SK-N-SH (cell line): ENCODE data around the gene ZNF507. TPM values are rescaled to one million over a fixed set of nuclear protein-coding genes. Genes with fewer than 3 reads are reported as not detected.

Experiments used
- CTCF ChIA-PET: fragments of 300-600, 350-600 bp; formaldehyde crosslinking; extraction: SDS; loops from one replicate; lab custom pipeline; 2021; lab: Yijun Ruan, JAX
- POLR2A ChIA-PET: fragments of 350-600 bp; sonication (Branson Sonifier 250); formaldehyde crosslinking; extraction: SDS; loops from one replicate; lab custom pipeline; 2020; ENCODE audit warnings: antibody characterized with exemption, inconsistent platforms; lab: Yijun Ruan, JAX
- DNase-seq: peaks from one replicate; pipeline ENCODE4 v3.0.0; 2012
- H2AFZ ChIP-seq: fragments of 200-600 bp; sonication (generic); 2 replicates; pipeline ENCODE4 v1.8.1; 2016; ENCODE audit warnings: antibody characterized with exemption, mild to moderate bottlenecking, low read depth
- H3F3A ChIP-seq: fragments of 200-600 bp; sonication (generic); replicated peaks from 2 replicates; pipeline ENCODE3; 2016; ENCODE audit warnings: antibody characterized with exemption, mild to moderate bottlenecking; ENCODE audit not compliant: insufficient read depth
- H3K27ac ChIP-seq, 2 experiments: fragments of 200-500 bp in 1 of 2; fragments of 200-600 bp in 1 of 2; sonication (Bioruptor generic) in 1 of 2; sonication (generic), shearing (Covaris generic) in 1 of 2; 2 replicates each; pipeline versions ENCODE4 v1.5.1 to v1.6.1; 2014 to 2016; ENCODE audit warnings: low read depth in 2 of 2, inconsistent platforms in 1 of 2, low read length in 1 of 2, mild to moderate bottlenecking in 1 of 2, mixed read lengths in 1 of 2
- H3K27me3 ChIP-seq: fragments of 200-600 bp; sonication (generic), shearing (Covaris generic); 2 replicates; pipeline ENCODE4 v1.6.1; 2016; ENCODE audit warnings: mixed run types; ENCODE audit not compliant: insufficient read depth
- H3K36me3 ChIP-seq, 2 experiments: fragments of 200-500 bp in 1 of 2; fragments of 200-600 bp in 1 of 2; sonication (Bioruptor generic) in 1 of 2; sonication (generic) in 1 of 2; replicated peaks in 1 of 2; 2 replicates each; pipeline versions ENCODE3 to v1.5.1; 2014 to 2016; ENCODE audit warnings: low read length in 1 of 2, mild to moderate bottlenecking in 1 of 2; ENCODE audit not compliant: insufficient read depth in 2 of 2, control insufficient read depth in 1 of 2
- H3K4me1 ChIP-seq, 2 experiments: fragments of 200-500 bp in 1 of 2; fragments of 200-600 bp in 1 of 2; sonication (Bioruptor generic) in 1 of 2; sonication (generic), shearing (Covaris generic) in 1 of 2; 2 replicates each; pipeline versions ENCODE4 v1.5.1 to v1.6.1; 2014 to 2016; ENCODE audit warnings: low read depth in 1 of 2, low read length in 1 of 2, mixed run types in 1 of 2; ENCODE audit not compliant: insufficient read depth in 2 of 2, control insufficient read depth in 1 of 2
- H3K4me2 ChIP-seq: fragments of 200-600 bp; sonication (generic), shearing (Covaris generic); 2 replicates; pipeline ENCODE4 v1.6.1; 2017; ENCODE audit warnings: mixed run types
- H3K4me3 ChIP-seq, 2 experiments: fragments of 200-500 bp in 1 of 2; fragments of 200-600 bp in 1 of 2; sonication (Bioruptor generic) in 1 of 2; sonication (generic), shearing (Covaris generic) in 1 of 2; 2 replicates each; pipeline versions ENCODE4 v1.5.1 to v1.8.1; 2014 to 2016; ENCODE audit warnings: low read depth in 2 of 2, inconsistent platforms in 1 of 2, low read length in 1 of 2, mild to moderate bottlenecking in 1 of 2, mixed read lengths in 1 of 2, moderate library complexity in 1 of 2
- H3K79me2 ChIP-seq: fragments of 200-600 bp; sonication (generic); 2 replicates; pipeline ENCODE4 v1.8.1; 2017; ENCODE audit warnings: mild to moderate bottlenecking; ENCODE audit not compliant: insufficient read depth
- H3K9ac ChIP-seq: fragments of 200-600 bp; sonication (generic); 2 replicates; pipeline ENCODE4 v1.6.1; 2017; ENCODE audit warnings: mixed run types
- H3K9me2 ChIP-seq: fragments of 200-600 bp; sonication (generic); 2 replicates; pipeline ENCODE4 v1.6.1; 2017; ENCODE audit warnings: mixed run types
- H3K9me3 ChIP-seq: fragments of 200-600 bp; sonication (generic); 2 replicates; pipeline ENCODE4 v1.6.1; 2017; ENCODE audit warnings: mixed run types, mild to moderate bottlenecking, moderate library complexity
- H4K20me1 ChIP-seq: fragments of 200-600 bp; sonication (generic); 2 replicates; pipeline ENCODE4 v1.6.1; 2017; ENCODE audit warnings: mild to moderate bottlenecking, mixed run types; ENCODE audit not compliant: insufficient read depth
- ELF1 ChIP-seq: IDR thresholded peaks from 2 replicates; pipeline ENCODE4 v1.4.0; 2012
- FOXJ3 ChIP-seq: sonication (generic); formaldehyde crosslinking; IDR thresholded peaks from 2 replicates; pipeline ENCODE4 v1.5.1; 2020; ENCODE audit warnings: mild to moderate bottlenecking, missing genetic modification reagents
- FOXM1 ChIP-seq: IDR thresholded peaks from 2 replicates; pipeline ENCODE4 v1.4.0; 2012; ENCODE audit warnings: low read depth, mild to moderate bottlenecking
- GABPA ChIP-seq: IDR thresholded peaks from 2 replicates; pipeline ENCODE4 v1.4.0; 2012; ENCODE audit warnings: low read depth, mild to moderate bottlenecking
- GATA2 ChIP-seq: sonication (generic); formaldehyde crosslinking; IDR thresholded peaks from 2 replicates; pipeline ENCODE4 v1.5.0; 2020; ENCODE audit warnings: mild to moderate bottlenecking, missing genetic modification reagents
- IRF3 ChIP-seq: fragments of 150-350 bp; IDR thresholded peaks from 2 replicates; pipeline ENCODE4 v1.6.1; 2016; ENCODE audit warnings: mild to moderate bottlenecking, low read depth, low read length
- JUND ChIP-seq: IDR thresholded peaks from 2 replicates; pipeline ENCODE4 v1.4.0; 2012
- MEF2A ChIP-seq: IDR thresholded peaks from 2 replicates; pipeline ENCODE4 v1.4.0; 2012; ENCODE audit warnings: low read depth, borderline replicate concordance
- NFIC ChIP-seq: IDR thresholded peaks from 2 replicates; pipeline ENCODE4 v1.4.0; 2012; ENCODE audit warnings: borderline replicate concordance
- POLR2AphosphoS5 ChIP-seq: IDR thresholded peaks from 2 replicates; pipeline ENCODE4 v1.6.1; 2012; ENCODE audit warnings: low read depth, low read length
- RCOR1 ChIP-seq: fragments of 150-350 bp; IDR thresholded peaks from 2 replicates; pipeline ENCODE4 v1.6.1; 2017; ENCODE audit warnings: antibody characterized with exemption, low read length
- RFX5 ChIP-seq: IDR thresholded peaks from 2 replicates; pipeline ENCODE4 v1.6.1; 2012; ENCODE audit warnings: mild to moderate bottlenecking, improper control_type of control experiment, low read length
- RXRA ChIP-seq: IDR thresholded peaks from 2 replicates; pipeline ENCODE4 v1.4.0; 2012; ENCODE audit warnings: low read depth, mild to moderate bottlenecking, borderline replicate concordance
- SMC3 ChIP-seq: IDR thresholded peaks from 2 replicates; pipeline ENCODE4 v1.6.1; 2012; ENCODE audit warnings: low read depth, low read length, improper control_type of control experiment
- TAF1 ChIP-seq: IDR thresholded peaks from 2 replicates; pipeline ENCODE4 v1.6.1; 2012; ENCODE audit warnings: low read depth, mild to moderate bottlenecking, low read length, moderate library complexity, borderline replicate concordance
- USF1 ChIP-seq: IDR thresholded peaks from 2 replicates; pipeline ENCODE4 v1.4.0; 2012; ENCODE audit warnings: low read depth, borderline replicate concordance
- WGBS: methylation state at CpG from one replicate; pipeline ENCODE4 v1.1.6; 2017; ENCODE audit warnings: low lambda C conversion rate; 5-methylcytosine and 5-hydroxymethylcytosine counted together
- polyA plus RNA-seq, 3 experiments: library from polyadenylated mRNA; depleted of rRNA; stranded (reverse); fragments of >200 nt; gene quantifications; 2 replicates each; pipeline ENCODE4 v1.2.3, GENCODE V29; 2012
- TF ChIP-seq, protein P1 (sequence below): IDR thresholded peaks from 2 replicates; pipeline ENCODE4 v1.4.0; 2012; ENCODE audit warnings: low read depth
- TF ChIP-seq, protein P2 (sequence below): fragments of 200-600 bp; sonication (generic); IDR thresholded peaks from 2 replicates; pipeline ENCODE4 v1.6.1; 2017; ENCODE audit warnings: antibody characterized with exemption, mild to moderate bottlenecking, moderate library complexity

ZNF507 gene
- polyA plus RNA-seq, 1 of the 3 experiments (the other 2 are of a cell fraction): 6.8 TPM

DNA sequence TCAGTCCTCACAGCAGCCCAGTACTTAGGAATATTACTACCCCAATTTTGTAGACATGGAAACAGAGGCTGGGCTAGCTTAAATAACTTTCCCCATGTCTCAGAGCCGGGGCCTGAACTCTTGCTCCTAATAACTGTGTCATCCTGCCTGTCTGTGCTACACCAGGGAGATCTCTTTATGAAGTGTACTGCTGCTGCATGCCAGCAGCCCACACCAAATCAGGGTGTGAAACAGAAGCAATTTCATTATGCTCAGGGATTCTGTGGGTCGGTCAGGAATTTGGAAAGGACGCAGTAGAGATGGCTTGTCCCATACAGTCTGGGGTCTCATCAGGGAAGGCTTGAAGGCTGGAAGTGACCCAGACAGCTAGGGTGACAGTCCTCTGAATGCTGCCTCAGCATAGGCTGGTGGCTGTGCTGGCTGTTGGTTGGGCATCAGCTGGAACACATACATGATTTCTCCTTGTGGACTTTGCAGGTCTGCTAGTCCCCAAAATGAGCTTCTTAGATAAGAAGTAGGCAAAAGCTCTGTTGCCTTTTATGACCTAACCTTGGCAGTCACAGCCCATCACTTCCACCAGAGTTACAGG, 22.6 kb downstream of the ZNF507 start:
- no peak for DNase-seq
- Histone ChIP-seq H3F3A (peaks cover 11% of the 10 kb centered on the region), H3K9ac (no peak overlapping the region), H3K4me2 (no peak overlapping the region), H3K36me3 (peaks cover 44 to 46% of the 10 kb centered on the region in 2 experiments), H3K79me2 (peaks cover 74% of the 10 kb centered on the region), H3K4me3 (no peak overlapping the region), H3K9me2 (no peaks in the 10 kb centered on the region), H3K27ac (no peak overlapping the region), H3K27me3 (no peaks in the 10 kb centered on the region), H3K9me3 (no peaks in the 10 kb centered on the region), H4K20me1 (peaks cover 30% of the 10 kb centered on the region), H3K4me1 (peaks cover 0 to 1% of the 10 kb centered on the region in 2 experiments; a peak in 2 of 4 replicates), H2AFZ (no peak overlapping the region)
- TF ChIP-seq GATA2 (CRISPR knock-in tag) (no peak), FOXJ3 (CRISPR knock-in tag) (no peak), IRF3 (no peak)
- CTCF ChIA-PET: interaction anchor here (1.3 to 1.5 kb wide), 2 partner anchors 10 to 202 kb away, joined by 4 to 5 read pairs; no protein-coding TSS in a partner anchor
- POLR2A ChIA-PET: no interaction called here
- WGBS: 84% methylated on average over 3 of the region's 3 CpGs

GRCh38 chr19:32368787-32369186, 23.4 kb downstream of the ZNF507 start:
- 91% methylated on average over 2 of the region's 2 CpGs for WGBS
- CTCF ChIA-PET: interaction anchor here (0.7 to 1.3 kb wide), 2 partner anchors 11 to 201 kb away, joined by 4 to 5 read pairs; no protein-coding TSS in a partner anchor
- no peak for DNase-seq
- Histone ChIP-seq H3K9me3 (no peaks in the 10 kb centered on the region), H3K4me1 (peaks cover 0 to 6% of the 10 kb centered on the region in 2 experiments; a peak in 2 of 4 replicates), H2AFZ (no peak overlapping the region), H3K4me2 (no peak overlapping the region), H4K20me1 (peaks cover 23% of the 10 kb centered on the region), H3K9me2 (no peaks in the 10 kb centered on the region), H3K4me3 (no peak overlapping the region), H3K27me3 (no peaks in the 10 kb centered on the region), H3F3A (peaks cover 18% of the 10 kb centered on the region), H3K9ac (no peak overlapping the region), H3K79me2 (peaks cover 70% of the 10 kb centered on the region), H3K27ac (no peak overlapping the region), H3K36me3 (peaks cover 42 to 43% of the 10 kb centered on the region in 2 experiments)
- TF ChIP-seq RFX5: no peak
- POLR2A ChIA-PET: no interaction called here

DNA sequence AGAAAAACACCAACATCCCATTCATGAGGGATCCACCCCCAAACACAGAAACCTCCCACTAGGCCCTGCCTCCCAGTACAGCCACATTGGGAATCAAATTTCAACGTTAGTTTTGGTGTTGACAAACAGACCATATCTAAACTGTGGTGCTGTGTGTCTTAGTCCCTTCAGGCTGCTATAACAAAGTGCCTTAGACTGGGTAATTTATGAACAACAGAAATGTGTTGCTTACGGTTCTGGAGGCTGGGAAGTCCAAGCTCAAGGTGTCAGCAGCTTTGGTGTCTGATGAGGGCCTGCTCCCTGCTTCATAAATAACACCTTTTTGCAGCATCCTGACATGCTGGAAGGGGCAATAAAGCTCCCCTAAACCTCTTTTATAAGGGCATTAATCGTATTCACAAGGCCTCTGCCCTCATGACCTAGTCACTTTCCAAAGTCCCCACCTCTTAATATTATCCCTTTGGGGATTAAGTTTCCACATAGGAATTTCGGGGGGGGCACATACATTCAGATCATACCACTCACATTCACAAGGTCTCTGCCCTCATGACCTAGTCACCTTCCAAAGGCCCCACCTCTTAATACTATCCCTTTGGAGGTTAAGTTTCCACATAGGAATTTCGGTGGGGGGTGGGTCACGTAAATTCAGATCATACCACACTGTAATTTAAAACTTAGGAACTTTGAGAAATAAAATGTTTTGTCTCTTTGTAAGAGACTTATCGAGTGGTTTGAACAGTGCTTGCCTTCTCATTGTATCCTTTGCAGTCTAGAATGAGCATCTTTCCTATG, 27.5 kb downstream of the ZNF507 start:
- POLR2A ChIA-PET: no interaction called here
- Histone ChIP-seq H3K27ac (peak overlapping the region; percentile 31 to 92; a peak in 3 of 4 replicates), H3K9me3 (no peaks in the 10 kb centered on the region), H3K79me2 (peaks cover 51% of the 10 kb centered on the region), H3K9ac (peak overlapping the region; percentile 46; the same call in 1 of the 2 replicates), H3K36me3 (peaks cover 34 to 37% of the 10 kb centered on the region in 2 experiments), H3K4me2 (peak overlapping the region; percentile 80), H3K4me1 (peaks cover 0 to 9% of the 10 kb centered on the region in 2 experiments; a peak in 2 of 4 replicates), H3K27me3 (no peaks in the 10 kb centered on the region), H3K9me2 (no peaks in the 10 kb centered on the region), H3K4me3 (peak overlapping the region in 1 of 2 experiments; percentile 41; a peak in 2 of 4 replicates), H2AFZ (no peak overlapping the region), H4K20me1 (peaks cover 3% of the 10 kb centered on the region; the same call in 1 of the 2 replicates), H3F3A (peaks cover 27% of the 10 kb centered on the region)
- WGBS: 56% methylated on average over 7 of the region's 7 CpGs
- DNase-seq: no peak
- CTCF ChIA-PET: no interaction called here
- no peak for TF ChIP-seq FOXJ3 (CRISPR knock-in tag)
- TF ChIP-seq USF1: no peak
- no peak for TF ChIP-seq TAF1
- TF ChIP-seq FOXM1: no peak
- no peak for TF ChIP-seq POLR2AphosphoS5
- TF ChIP-seq ELF1: no peak
- no peak for TF ChIP-seq SMC3
- TF ChIP-seq, protein P1, sequence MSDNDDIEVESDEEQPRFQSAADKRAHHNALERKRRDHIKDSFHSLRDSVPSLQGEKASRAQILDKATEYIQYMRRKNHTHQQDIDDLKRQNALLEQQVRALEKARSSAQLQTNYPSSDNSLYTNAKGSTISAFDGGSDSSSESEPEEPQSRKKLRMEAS: no peak
- no peak for TF ChIP-seq JUND
- TF ChIP-seq MEF2A: no peak
- no peak for TF ChIP-seq NFIC
- TF ChIP-seq GABPA: no peak
- TF ChIP-seq, protein P2, sequence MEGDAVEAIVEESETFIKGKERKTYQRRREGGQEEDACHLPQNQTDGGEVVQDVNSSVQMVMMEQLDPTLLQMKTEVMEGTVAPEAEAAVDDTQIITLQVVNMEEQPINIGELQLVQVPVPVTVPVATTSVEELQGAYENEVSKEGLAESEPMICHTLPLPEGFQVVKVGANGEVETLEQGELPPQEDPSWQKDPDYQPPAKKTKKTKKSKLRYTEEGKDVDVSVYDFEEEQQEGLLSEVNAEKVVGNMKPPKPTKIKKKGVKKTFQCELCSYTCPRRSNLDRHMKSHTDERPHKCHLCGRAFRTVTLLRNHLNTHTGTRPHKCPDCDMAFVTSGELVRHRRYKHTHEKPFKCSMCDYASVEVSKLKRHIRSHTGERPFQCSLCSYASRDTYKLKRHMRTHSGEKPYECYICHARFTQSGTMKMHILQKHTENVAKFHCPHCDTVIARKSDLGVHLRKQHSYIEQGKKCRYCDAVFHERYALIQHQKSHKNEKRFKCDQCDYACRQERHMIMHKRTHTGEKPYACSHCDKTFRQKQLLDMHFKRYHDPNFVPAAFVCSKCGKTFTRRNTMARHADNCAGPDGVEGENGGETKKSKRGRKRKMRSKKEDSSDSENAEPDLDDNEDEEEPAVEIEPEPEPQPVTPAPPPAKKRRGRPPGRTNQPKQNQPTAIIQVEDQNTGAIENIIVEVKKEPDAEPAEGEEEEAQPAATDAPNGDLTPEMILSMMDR: no peak
- TF ChIP-seq RXRA: no peak
- TF ChIP-seq RCOR1: no peak
